ENCODE data around the gene PSMD14.
"Not testable (repeated sequence)": the region's sequence is repeated elsewhere in the genome, so short reads cannot be mapped to it uniquely, and the experiment has no call there.

The PSMD14 gene

DNA sequence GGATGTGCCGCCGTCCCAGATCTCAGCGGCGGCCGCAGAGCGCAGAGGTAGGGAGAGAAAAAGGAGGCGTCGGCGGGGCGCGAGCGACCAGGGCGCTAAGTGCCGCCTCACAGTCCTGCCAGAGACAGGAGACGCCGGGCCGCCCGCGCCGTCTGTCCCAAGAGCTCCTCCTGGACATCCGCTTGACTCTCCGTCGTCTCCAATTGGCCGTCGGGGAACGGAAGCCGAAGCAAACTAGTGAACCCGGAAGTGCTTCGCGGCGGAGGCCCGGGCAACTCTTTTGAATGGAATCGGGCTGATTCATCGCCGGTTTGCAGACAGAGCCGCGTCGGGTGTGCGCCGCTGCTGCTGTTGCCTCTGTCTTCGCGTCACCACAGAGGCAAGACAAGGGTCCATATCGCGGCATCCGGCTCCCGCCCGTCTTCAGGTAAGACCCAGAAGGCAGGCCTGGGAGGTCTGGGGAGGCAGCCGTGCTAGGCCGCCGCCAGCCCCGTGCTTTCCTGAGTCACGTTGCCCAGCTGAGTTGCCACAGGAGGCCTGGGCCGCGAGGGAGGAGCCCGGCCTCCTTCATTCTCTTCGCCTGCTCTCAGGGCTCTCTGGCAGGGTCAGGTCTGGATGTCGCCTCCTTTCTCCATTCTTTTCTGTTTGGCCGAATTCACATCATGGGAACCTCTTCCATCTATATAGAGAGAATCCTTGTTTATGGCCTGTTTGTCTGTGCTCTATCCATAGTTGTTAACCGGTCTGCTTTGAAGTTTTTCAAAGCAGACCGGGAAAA lies at the start of gene PSMD14:
Gene PSMD14 (plus strand): TSS at position 248 of the 778 bp plus-strand sequence. CDS start 10,401 bp downstream, outside the sequence.
- peak; percentile 93 for DNase-seq

GRCh38 chr2:161265874-161266273 lies 42.4 kb upstream of the PSMD14 start:
- DNase-seq = no peak

GRCh38 chr2:161269111-161269510 lies 39.1 kb upstream of the PSMD14 start:
- DNase-seq = no peak

DNA sequence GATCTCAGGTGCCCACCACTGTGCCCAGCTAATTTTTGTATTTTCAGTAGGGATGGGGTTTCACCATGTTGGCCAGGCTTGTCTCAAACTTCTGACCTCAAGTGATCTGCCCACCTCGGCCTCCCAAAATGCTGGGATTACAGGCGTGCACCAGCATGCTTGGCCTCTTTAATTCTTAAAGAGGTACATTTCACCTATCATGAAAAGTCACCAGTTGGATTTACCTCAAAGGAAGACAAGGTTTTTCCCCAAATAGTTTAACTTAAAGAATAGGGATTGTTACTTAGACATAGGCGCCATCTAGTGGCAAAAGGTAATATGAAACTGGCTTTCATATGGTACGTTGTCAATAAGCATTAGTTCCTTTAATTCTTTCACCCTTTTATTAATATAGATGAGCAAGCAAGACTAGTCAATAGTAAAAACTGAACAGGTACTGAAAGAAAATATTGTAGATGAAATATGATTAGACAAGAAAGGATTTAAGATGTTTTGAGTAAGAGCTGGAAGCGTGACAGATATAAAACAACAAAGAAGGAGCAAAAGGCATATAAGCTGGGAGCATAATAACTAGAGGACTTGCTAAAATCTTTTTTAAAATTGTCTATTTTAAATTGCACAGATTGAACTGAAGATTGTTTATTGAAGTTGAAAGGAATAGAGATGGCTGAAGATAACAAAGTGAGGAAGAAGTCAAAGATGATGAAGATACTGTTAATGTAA lies 35.0 kb upstream of the PSMD14 start:
- no peak for DNase-seq

DNA sequence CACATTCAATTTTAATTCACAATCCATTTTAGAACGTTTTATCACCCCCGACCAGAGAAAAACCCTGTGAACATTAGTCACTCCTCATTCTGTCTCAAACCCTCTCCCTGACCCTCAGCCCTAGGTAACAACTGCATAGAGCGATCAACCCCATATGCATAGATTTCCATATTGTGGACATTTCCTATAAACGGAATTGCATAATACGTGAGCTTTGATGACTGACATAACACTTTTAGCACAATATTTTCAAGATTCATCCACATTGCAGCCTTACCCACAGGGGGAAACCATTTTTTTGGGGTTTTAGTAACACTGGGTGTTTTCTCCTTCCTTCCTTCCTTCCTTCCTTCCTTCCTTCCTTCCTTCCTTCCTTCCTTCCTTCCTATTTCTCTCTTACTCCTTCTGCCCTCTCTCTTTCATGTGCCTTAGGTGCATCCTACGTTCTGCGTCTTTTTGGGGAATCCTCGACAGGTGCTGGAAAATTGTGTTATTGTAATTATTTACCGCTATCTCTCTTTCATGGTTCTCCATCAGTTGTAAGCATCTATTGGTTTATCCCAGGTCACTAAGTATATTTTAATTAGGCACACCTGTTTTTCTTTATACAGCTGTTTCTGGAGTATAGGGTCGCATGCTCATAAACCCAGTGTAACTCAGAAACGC lies 29.5 kb upstream of the PSMD14 start:
- DNase-seq = not testable (repeated sequence)

- DNase-seq = not testable (repeated sequence)
Measured at GRCh38 chr2:161279230-161279815, 28.9 kb upstream of the PSMD14 start.

- peak; percentile 75 for DNase-seq
Measured at GRCh38 chr2:161280906-161281323, 27.3 kb upstream of the PSMD14 start.

GRCh38 chr2:161281615-161282310 lies 26.5 kb upstream of the PSMD14 start:
- not testable (repeated sequence) for DNase-seq

DNA sequence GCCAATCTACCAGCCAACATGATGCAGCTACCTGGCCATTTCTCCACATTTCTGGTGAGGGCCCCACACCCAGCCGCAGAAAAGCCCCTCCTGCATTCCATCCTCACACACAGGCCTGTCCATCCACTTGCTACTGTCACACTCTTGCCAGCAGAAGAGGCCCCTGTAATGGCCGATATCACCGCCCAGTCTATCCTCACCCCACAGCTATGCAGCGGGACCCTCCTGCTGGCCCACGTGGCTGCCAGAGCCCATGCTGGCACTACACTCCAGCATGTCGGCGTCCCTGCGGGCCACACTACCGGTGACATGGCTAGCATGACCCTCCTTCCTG lies 25.9 kb upstream of the PSMD14 start:
- DNase-seq = not testable (repeated sequence)

GRCh38 chr2:161283926-161284325 lies 24.3 kb upstream of the PSMD14 start:
- no peak for DNase-seq

DNA sequence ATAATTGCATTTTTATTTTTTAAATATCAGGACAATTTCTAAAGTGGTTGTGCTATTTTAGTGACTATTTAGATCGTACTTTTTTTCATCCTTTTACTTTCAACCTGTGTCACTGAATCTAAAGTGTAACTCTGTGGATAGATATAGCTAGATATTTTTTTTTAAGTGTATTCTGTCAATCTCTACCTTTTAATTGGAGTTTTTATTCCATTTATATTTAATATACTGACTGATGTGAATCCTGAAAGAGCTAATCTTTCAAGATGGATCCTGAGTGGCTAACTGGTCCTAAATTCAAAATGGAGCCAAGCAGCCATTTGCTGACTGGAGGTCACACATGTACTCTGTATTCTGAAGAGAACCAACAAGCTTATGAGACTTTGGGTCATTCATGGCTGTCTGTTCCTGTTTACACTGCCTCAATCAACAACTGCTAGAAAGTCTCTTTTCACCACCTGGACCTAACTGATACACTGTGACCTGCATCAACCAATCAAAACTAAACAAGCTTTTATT lies 4.6 kb upstream of the PSMD14 start:
- no peak for DNase-seq

- no peak for DNase-seq
Measured at GRCh38 chr2:161306919-161307318, 1.3 kb upstream of the PSMD14 start.

GRCh38 chr2:161307676-161308075 lies 549 bp upstream of the PSMD14 start:
- DNase-seq = no peak

GRCh38 chr2:161312996-161313395 lies 4.8 kb downstream of the PSMD14 start:
- DNase-seq = no peak

DNA sequence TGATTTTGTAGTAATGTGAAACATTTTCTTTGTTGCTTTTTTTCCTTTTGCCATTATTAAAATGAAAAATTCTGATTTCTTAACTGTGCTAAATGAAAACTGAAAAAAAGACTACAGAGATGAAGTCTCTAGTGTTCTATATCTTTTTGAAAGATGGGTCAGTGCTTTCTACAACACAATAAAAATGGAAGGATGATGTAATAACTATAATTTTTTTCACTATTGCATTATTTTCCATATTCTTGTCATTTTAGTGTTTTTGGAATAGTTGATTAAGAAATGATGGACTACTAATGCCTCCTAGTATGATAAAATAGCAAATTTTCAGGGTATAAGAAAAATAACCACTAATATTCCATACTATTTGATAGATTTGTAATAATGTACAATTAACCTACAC lies 7.2 kb downstream of the PSMD14 start:
- no peak for DNase-seq

GRCh38 chr2:161316701-161317100 lies 8.5 kb downstream of the PSMD14 start:
- DNase-seq = no peak

DNA sequence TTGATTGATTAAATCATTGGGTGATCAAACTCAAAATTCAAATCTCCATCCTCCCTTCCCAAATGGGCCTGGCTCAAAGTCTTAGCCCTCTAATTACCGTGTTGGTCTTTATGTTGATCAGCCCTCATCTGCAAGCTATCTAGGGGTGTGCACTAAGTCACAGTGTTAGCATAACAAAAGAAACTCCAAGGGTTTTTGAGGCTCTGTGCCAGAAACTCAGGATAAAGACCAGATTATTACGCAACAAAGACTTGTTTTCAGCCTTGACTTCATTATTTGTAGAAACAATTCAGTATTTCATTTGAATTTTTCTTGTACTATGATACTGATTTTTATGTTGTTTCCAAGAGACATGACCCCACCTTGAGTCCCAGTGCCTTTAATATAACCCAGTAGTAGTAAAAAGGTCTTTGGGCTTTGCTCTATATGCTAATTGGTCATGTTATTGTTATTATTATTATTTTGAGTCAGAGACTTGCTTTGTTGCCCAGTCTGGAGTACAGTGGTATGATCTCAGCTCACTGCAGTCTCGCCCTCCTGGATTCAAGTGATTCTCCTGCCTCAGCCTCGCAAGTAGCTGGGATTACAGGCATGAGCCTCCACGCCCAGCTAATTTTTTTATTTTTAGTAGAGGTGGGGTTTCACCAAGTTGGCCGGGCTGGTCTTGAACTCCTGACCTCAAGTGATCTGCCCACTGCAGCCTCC lies 13.9 kb downstream of the PSMD14 start:
- DNase-seq = no peak

DNA sequence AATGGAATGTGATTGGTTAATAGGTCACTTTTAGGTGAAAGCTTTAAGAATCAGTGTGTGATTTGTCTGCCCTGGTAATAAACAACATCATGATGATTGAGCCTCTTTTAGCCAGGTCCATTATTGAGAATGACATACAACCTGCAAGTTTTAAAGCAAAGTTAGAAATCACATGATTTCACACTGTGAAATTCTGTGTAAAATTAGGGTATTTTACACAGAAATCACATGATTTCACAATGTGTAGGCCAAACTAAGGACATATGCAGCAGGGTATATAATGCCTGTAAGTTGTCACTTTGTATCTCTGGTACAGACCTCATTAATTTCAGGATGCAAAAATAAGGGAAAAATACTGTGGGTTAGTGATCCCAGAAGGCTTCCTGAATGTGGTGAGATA lies 16.7 kb downstream of the PSMD14 start:
- no peak for DNase-seq

- no peak for DNase-seq
Measured at GRCh38 chr2:161327582-161327981, 19.4 kb downstream of the PSMD14 start.

DNA sequence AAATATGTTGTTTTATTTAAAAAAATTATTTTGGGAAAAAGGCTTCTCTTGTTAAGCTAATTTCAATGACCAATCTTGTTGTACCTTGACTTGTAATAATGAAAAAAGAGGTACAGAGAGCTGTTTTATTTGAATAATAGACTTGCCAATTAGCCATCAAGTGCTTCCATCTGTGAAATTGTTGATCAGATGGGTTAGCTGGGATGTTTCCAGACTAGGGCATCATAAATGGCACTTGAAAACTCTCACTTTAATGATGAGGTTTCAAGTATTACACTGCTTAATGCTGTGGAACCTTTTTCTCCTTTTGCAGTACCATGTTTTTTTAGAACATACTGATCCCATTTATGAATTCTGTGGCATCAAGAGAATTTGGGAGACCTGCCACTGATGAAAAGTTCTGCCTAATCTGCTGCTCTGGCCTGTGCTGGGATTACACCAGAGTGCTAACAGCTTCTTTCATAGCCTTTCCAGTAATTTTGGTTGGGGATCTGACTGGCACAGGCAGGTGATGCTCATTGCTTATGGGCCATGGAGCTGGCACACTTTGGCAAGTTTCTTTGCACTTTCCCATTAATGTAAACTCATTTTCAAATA lies 24.2 kb downstream of the PSMD14 start:
- DNase-seq = no peak

DNA sequence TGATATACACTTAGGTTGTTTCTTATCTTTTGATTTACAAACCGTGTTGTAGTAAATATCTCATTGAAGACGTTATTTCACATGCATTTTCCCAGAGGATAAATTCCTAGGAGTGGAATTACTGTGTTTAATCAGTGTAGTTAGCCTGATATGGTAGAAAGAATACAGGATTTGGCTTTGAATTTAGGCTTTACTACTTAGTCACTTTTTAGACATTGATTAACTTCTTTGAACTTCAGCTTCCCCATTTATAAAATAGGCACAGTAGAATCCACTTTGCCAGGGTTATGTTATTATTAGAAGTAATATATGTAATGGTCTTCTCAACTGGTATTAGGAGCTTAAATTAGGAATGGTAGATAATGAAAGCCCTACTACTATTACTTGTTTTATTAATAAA lies 27.4 kb downstream of the PSMD14 start:
- DNase-seq = no peak

DNA sequence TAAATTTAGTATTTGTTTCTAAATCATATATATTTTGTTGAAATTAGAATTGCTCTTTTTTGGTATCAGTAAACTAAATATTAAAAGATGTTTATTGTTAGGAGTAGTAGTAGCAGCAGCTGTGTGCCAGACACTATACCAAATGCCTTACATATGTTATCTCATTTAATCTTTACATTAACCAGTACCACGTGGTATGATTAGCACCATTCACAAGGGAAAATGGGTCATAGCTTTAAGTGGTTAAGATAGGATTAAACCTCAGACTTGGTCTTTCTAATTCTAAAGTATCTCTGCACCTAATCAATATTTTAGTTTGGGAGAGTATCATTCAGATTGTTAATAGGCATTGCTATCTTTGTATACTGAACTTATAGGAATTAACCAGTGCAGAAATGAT lies 29.0 kb downstream of the PSMD14 start:
- no peak for DNase-seq
